GM12878 (cell line): Measurements from ENCODE around the gene NDRG2. TPM values are rescaled to one million over a fixed set of nuclear protein-coding genes. Genes with fewer than 3 reads are reported as not detected.

Experiments
- ATAC-seq: fragments of 200-7000 bp; cut with Tn5 transposase; 3 replicates; pipeline ENCODE4 v1.9.1; 2020; ENCODE audit warnings: mild to moderate bottlenecking, moderate library complexity
- BruUV-seq: library from RNA; stranded (reverse); fragments of 400-500 nt; replicated peaks from 2 replicates; lab custom pipeline; 2021; lab: Mats Ljungman, UMichigan
- CTCF ChIA-PET: fragments of 300-600 bp; sonication (Branson Sonifier 250); formaldehyde crosslinking; extraction: SDS; loops from one replicate; lab custom pipeline; 2021; ENCODE audit warnings: inconsistent platforms; lab: Yijun Ruan, JAX
- POLR2A ChIA-PET: fragments of 350-600 bp; formaldehyde crosslinking; extraction: SDS; loops from one replicate; lab custom pipeline; 2021; ENCODE audit warnings: inconsistent platforms; lab: Charles Lee
- RAD21 ChIA-PET: fragments of 300-600 bp; sonication (Branson Sonifier 250); formaldehyde crosslinking; loops from one replicate; lab custom pipeline; 2023; ENCODE audit warnings: antibody characterized with exemption; ENCODE audit not compliant: unreplicated experiment; lab: Charles Lee
- SMC1A ChIA-PET: fragments of 300-600 bp; sonication (Branson Sonifier 250); formaldehyde crosslinking; loops from one replicate; lab custom pipeline; 2023; ENCODE audit not compliant: unreplicated experiment, uncharacterized antibody; lab: Charles Lee
- DNase-seq: peaks from one replicate; pipeline ENCODE4 v3.0.0-alpha.2; 2011; ENCODE audit warnings: low read depth, low spot score
- FAIRE-seq: peaks from 3 replicates; lab custom pipeline; 2011; peaks lifted over from hg19 to GRCh38; lab: Jason Lieb, UNC
- H2AFZ ChIP-seq: 2 replicates; pipeline ENCODE4 v1.6.0; 2011; ENCODE audit warnings: low read depth, low read length, control low read depth; ENCODE audit not compliant: control insufficient read depth
- H3K27ac ChIP-seq: 2 replicates; pipeline ENCODE4 v1.5.1; 2011; ENCODE audit warnings: control low read depth; ENCODE audit not compliant: control insufficient read depth, insufficient read depth
- H3K27me3 ChIP-seq, 2 experiments: replicated peaks in 1 of 2; 2 replicates each; pipeline versions ENCODE4 v1.6.0 to v1.6.1; 2011; ENCODE audit warnings: low read length in 1 of 2; ENCODE audit not compliant: control insufficient read depth in 2 of 2, insufficient read depth in 2 of 2
- H3K36me3 ChIP-seq, 2 experiments: 2 replicates each; pipeline ENCODE4 v1.5.1; 2011; ENCODE audit warnings: low read length in 1 of 2; ENCODE audit not compliant: control insufficient read depth in 2 of 2, insufficient read depth in 2 of 2
- H3K4me1 ChIP-seq: 2 replicates; pipeline ENCODE4 v1.6.1; 2011; ENCODE audit warnings: mild to moderate bottlenecking, low read length, moderate library complexity, mixed read lengths; ENCODE audit not compliant: control insufficient read depth, insufficient read depth
- H3K4me2 ChIP-seq: 2 replicates; pipeline ENCODE4 v1.6.0; 2011; ENCODE audit warnings: control low read depth; ENCODE audit not compliant: control insufficient read depth, insufficient read depth
- H3K4me3 ChIP-seq: fragments of 200-600 bp; sonication (generic); 2 replicates; pipeline ENCODE4 v1.5.1; 2016
- H3K79me2 ChIP-seq: 2 replicates; pipeline ENCODE4 v1.6.0; 2011; ENCODE audit warnings: low read length; ENCODE audit not compliant: control insufficient read depth, insufficient read depth
- H3K9ac ChIP-seq: 2 replicates; pipeline ENCODE4 v1.8.0; 2011; ENCODE audit warnings: low read length, control low read depth, mixed read lengths; ENCODE audit not compliant: control insufficient read depth, insufficient read depth
- H3K9me3 ChIP-seq: replicated peaks from 3 replicates; pipeline ENCODE4 v1.5.1; 2011; ENCODE audit warnings: mild to moderate bottlenecking, low read length; ENCODE audit not compliant: control insufficient read depth, insufficient read depth
- H4K20me1 ChIP-seq: 2 replicates; pipeline ENCODE4 v1.6.0; 2011; ENCODE audit not compliant: control insufficient read depth, insufficient read depth
- ATF3 ChIP-seq: IDR thresholded peaks from 2 replicates; pipeline ENCODE4 v1.6.1; 2011; ENCODE audit warnings: low read depth, mild to moderate bottlenecking, low read length, moderate library complexity, borderline replicate concordance; ENCODE audit errors: extremely low read depth
- BHLHE40 ChIP-seq, 2 experiments: fragments of 450-650 bp in 1 of 2; IDR thresholded peaks; 2 replicates each; pipeline ENCODE4 v1.6.1; 2011 to 2017; ENCODE audit warnings: low read depth in 2 of 2, borderline replicate concordance in 1 of 2, improper control_type of control experiment in 1 of 2, low read length in 1 of 2, mild to moderate bottlenecking in 1 of 2
- CHD1 ChIP-seq: IDR thresholded peaks from 2 replicates; pipeline ENCODE4 v1.6.1; 2012; ENCODE audit warnings: low read depth, low read length, improper control_type of control experiment
- CHD4 ChIP-seq: fragments of 200-600 bp; sonication (generic); IDR thresholded peaks from 2 replicates; pipeline ENCODE4 v1.6.1; 2016; ENCODE audit warnings: mild to moderate bottlenecking
- EED ChIP-seq: sonication (generic); IDR thresholded peaks from 2 replicates; pipeline ENCODE4 v1.6.1; 2016; ENCODE audit warnings: antibody characterized with exemption, low read depth
- PKNOX1 ChIP-seq: fragments of 450-650 bp; IDR thresholded peaks from 2 replicates; pipeline ENCODE4 v1.6.1; 2016; ENCODE audit warnings: mild to moderate bottlenecking
- POLR2A ChIP-seq: IDR thresholded peaks from 2 replicates; pipeline ENCODE4 v1.6.1; 2011; ENCODE audit warnings: low read depth, mild to moderate bottlenecking, low read length
- POLR2AphosphoS2 ChIP-seq: IDR thresholded peaks from 2 replicates; pipeline ENCODE4 v1.6.1; 2011; ENCODE audit warnings: low read depth, mild to moderate bottlenecking, low read length, improper control_type of control experiment, moderate library complexity
- SPI1 ChIP-seq: IDR thresholded peaks from 2 replicates; pipeline ENCODE4 v1.6.1; 2011; ENCODE audit warnings: low read depth, mild to moderate bottlenecking, low read length, moderate library complexity, borderline replicate concordance; ENCODE audit not compliant: insufficient read depth
- TCF3 ChIP-seq: IDR thresholded peaks from 2 replicates; pipeline ENCODE4 v1.6.1; 2012; ENCODE audit warnings: low read depth, mild to moderate bottlenecking, low read length, borderline replicate concordance; ENCODE audit not compliant: insufficient read depth
- ZBTB4 ChIP-seq: fragments of 450-650 bp; formaldehyde crosslinking; IDR thresholded peaks from 2 replicates; pipeline ENCODE4 v1.4.0; 2022; ENCODE audit warnings: mild to moderate bottlenecking, moderate library complexity
- WGBS: methylation state at CpG from one replicate; pipeline ENCODE4 v1.1.6; 2016; ENCODE audit warnings: low lambda C conversion rate; ENCODE audit not compliant: insufficient replicate concordance, insufficient coverage; ENCODE audit errors: missing lambda C conversion rate; 5-methylcytosine and 5-hydroxymethylcytosine counted together
- in situ Hi-C: fragments of 300-500 bp; cut with MboI; formaldehyde crosslinking; loops from 9 replicates; pipeline ENCODE4 v1.14.3; 2018; ENCODE audit warnings: mixed read lengths
- intact Hi-C: fragments of 100-400 bp; cut with micrococcal nuclease; formaldehyde crosslinking; loops from one replicate; pipeline ENCODE4 v1.14.2; 2022; ENCODE audit not compliant: unreplicated experiment
- polyA plus RNA-seq, 11 experiments: library from polyadenylated mRNA; depleted of rRNA in 4 of 11; unstranded in 6 of 11; stranded (reverse) in 5 of 11; fragments of >200 nt; fragmentation: Nextera tagmentation in 4 of 11; fragmentation: Illumina TruSeq in 1 of 11; extraction: Ambion mirVana in 4 of 11; extraction: Trizol in 1 of 11; gene quantifications; 1 replicate in 1 of 11; 2 replicates in 10 of 11; pipeline versions ENCODE4 v1.2.1 to v1.2.3, GENCODE V29; 2011 to 2016; ENCODE audit warnings: inconsistent platforms in 2 of 11, missing spikeins in 2 of 11, low read depth in 1 of 11
- total RNA-seq, 4 experiments: library from RNA; depleted of rRNA in 3 of 4; stranded (reverse); fragments of >200 nt in 3 of 4; fragmentation: Illumina TruSeq in 1 of 4; extraction: Trizol in 1 of 4; gene quantifications; 2 replicates each; pipeline versions ENCODE4 v1.2.1 to v1.2.3, GENCODE V29; 2013 to 2021

NDRG2 gene
- total and polyA plus RNA-seq, 10 of the 15 experiments (the other 5 are each of a cell fraction or from before 2014, with no cell fraction given), result 0.15 to 0.49 TPM; not detected in 8

- Histone ChIP-seq H2AFZ (no peak overlapping the region), H3K4me2 (no peak overlapping the region), H3K27me3 (peaks cover 0 to 11% of the 10 kb centered on the region in 2 experiments; a peak in 2 of 4 replicates), H3K9me3 (no peaks in the 10 kb centered on the region), H3K4me1 (no peaks in the 10 kb centered on the region), H3K27ac (no peak overlapping the region), H3K36me3 (no peaks in the 10 kb centered on the region), H3K4me3 (no peak overlapping the region), H4K20me1 (no peaks in the 10 kb centered on the region; the same call in 1 of the 2 replicates), H3K79me2 (no peaks in the 10 kb centered on the region), H3K9ac (no peak overlapping the region)
- in situ Hi-C loops, result no loop called here
- ChIA-PET POLR2A (no interaction called here), CTCF (interaction anchor here (2.3 kb wide), 1 partner anchor 28 kb away, joined by 11 read pairs; no protein-coding TSS in a partner anchor), RAD21 (no interaction called here), SMC1A (interaction anchor here (2.1 kb wide), 1 partner anchor 29 kb away, joined by 7 read pairs; no protein-coding TSS in a partner anchor)
- no peak for DNase-seq
- intact Hi-C loops, result no loop called here
- TF ChIP-seq ZBTB4 (CRISPR knock-in tag) (no peak), POLR2AphosphoS2 (no peak), SPI1 (no peak), PKNOX1 (no peak), POLR2A (no peak), CHD4 (no peak), BHLHE40 (IDR thresholded peaks at IDR 0.05; ENCODE audit: borderline replicate concordance in 1 of 2, low read depth in 2 of 2, low read length in 1 of 2) (no peak), TCF3 (no peak), ATF3 (no peak), CHD1 (no peak), EED (no peak)
- BruUV-seq, result no TSS peak
- ATAC-seq, result no peak
- WGBS, result 4% methylated on average over 2 of the region's 2 CpGs
- no peak for FAIRE-seq
Observed at GRCh38 chr14:21043387-21043973, 18.6 kb upstream of the NDRG2 start.
